Measurements from ENCODE around the gene CHRNA1. TPM values are rescaled to one million over a fixed set of nuclear protein-coding genes. Genes with fewer than 3 reads are reported as not detected.

The CHRNA1 gene
- total RNA-seq, 1 experiment from 2014 or later = not detected

GRCh38 chr2:174800436-174801205 is 36.3 kb upstream of the CHRNA1 start:
- no peaks in the 10 kb centered on the region for H3K79me1 ChIP-seq (ENCODE audit: insufficient read depth, low read depth, low read length, poor library complexity, severe bottlenecking)
- H2BK20ac ChIP-seq (ENCODE audit: low read depth, low read length, poor library complexity, severe bottlenecking) = no peak overlapping the region
- H3K9me3 ChIP-seq (ENCODE audit: control insufficient read depth, low read depth, low read length) = no peaks in the 10 kb centered on the region
- no peak for DNase-seq
- peaks cover 10% of the 10 kb centered on the region; the same call in 1 of the 2 replicates for H3K4me1 ChIP-seq (ENCODE audit: insufficient read depth, low read length)
- H3K23ac ChIP-seq (ENCODE audit: insufficient read length, low read depth, low read length) = no peak overlapping the region
- H3K79me2 ChIP-seq (ENCODE audit: insufficient read depth, low read length) = no peaks in the 10 kb centered on the region
- H4K5ac ChIP-seq (ENCODE audit: insufficient read length, low read depth, low read length) = no peak overlapping the region
- no peak overlapping the region for H2BK15ac ChIP-seq (ENCODE audit: low read depth, low read length)
- no peaks in the 10 kb centered on the region for H4K20me1 ChIP-seq (ENCODE audit: control insufficient read depth, insufficient read depth, insufficient read length)
- no peak overlapping the region for H3K56ac ChIP-seq (ENCODE audit: insufficient read length, low read depth, low read length)
- H3K27ac ChIP-seq (ENCODE audit: insufficient read length, low read depth, low read length) = no peak overlapping the region
- no peak overlapping the region for H3K9ac ChIP-seq (ENCODE audit: extremely low read depth, insufficient read length, low read length)
- H3K4me2 ChIP-seq (ENCODE audit: insufficient read depth, insufficient read length, low read length) = no peak overlapping the region
- no peaks in the 10 kb centered on the region for H3K27me3 ChIP-seq (ENCODE audit: insufficient read depth, low read length)
- H3K9me3 Mint-ChIP-seq = no peaks in the 10 kb centered on the region
- no peak overlapping the region for H4K91ac ChIP-seq (ENCODE audit: insufficient read length, low read depth, low read length)
- H3K18ac ChIP-seq (ENCODE audit: insufficient read length, low read depth, low read length) = no peak overlapping the region
- H3K27ac Mint-ChIP-seq = peak overlapping the region in 1 of 3 experiments; percentile 93; a peak in 2 of 7 replicates
- H3K4me1 Mint-ChIP-seq = peaks cover 26 to 33% of the 10 kb centered on the region in 2 experiments
- no peak overlapping the region for H2BK12ac ChIP-seq (ENCODE audit: insufficient read length, low read depth, low read length)
- no peak overlapping the region for H2AK5ac ChIP-seq (ENCODE audit: insufficient read length, low read length)
- H3K36me3 Mint-ChIP-seq (ENCODE audit: insufficient read depth in 1 of 3, low read depth in 3 of 3) = peaks cover 19 to 58% (median 55%) of the 10 kb centered on the region in 3 experiments
- no peak overlapping the region for H4K8ac ChIP-seq (replicated peaks; ENCODE audit: insufficient read length, low read depth, low read length)
- WGBS (ENCODE audit: extremely low coverage, insufficient read length, low lambda C conversion rate) = 100% methylated on average over 1 of the region's 8 CpGs
- no peak overlapping the region for H3K14ac ChIP-seq (ENCODE audit: insufficient read depth, low read length)
- H2BK120ac ChIP-seq (ENCODE audit: low read depth, low read length, poor library complexity, severe bottlenecking) = no peak overlapping the region
- no peak overlapping the region for H3K4ac ChIP-seq (ENCODE audit: low read depth, low read length)
- no peak overlapping the region for H3K4me3 Mint-ChIP-seq
- H2BK5ac ChIP-seq (ENCODE audit: insufficient read length, low read length) = no peak overlapping the region
- TF ChIP-seq, protein P1, sequence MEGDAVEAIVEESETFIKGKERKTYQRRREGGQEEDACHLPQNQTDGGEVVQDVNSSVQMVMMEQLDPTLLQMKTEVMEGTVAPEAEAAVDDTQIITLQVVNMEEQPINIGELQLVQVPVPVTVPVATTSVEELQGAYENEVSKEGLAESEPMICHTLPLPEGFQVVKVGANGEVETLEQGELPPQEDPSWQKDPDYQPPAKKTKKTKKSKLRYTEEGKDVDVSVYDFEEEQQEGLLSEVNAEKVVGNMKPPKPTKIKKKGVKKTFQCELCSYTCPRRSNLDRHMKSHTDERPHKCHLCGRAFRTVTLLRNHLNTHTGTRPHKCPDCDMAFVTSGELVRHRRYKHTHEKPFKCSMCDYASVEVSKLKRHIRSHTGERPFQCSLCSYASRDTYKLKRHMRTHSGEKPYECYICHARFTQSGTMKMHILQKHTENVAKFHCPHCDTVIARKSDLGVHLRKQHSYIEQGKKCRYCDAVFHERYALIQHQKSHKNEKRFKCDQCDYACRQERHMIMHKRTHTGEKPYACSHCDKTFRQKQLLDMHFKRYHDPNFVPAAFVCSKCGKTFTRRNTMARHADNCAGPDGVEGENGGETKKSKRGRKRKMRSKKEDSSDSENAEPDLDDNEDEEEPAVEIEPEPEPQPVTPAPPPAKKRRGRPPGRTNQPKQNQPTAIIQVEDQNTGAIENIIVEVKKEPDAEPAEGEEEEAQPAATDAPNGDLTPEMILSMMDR (conservative IDR thresholded peaks at IDR 0.05) = no peak
- H3K23me2 ChIP-seq (ENCODE audit: insufficient read length, low read depth, low read length, poor library complexity, severe bottlenecking) = no peaks in the 10 kb centered on the region
- H3T11ph ChIP-seq (ENCODE audit: low read length) = no peak overlapping the region
- H3K27me3 Mint-ChIP-seq (ENCODE audit: low read depth) = no peaks in the 10 kb centered on the region
- no peak overlapping the region for H2AFZ ChIP-seq (ENCODE audit: low read length)

Data from H9 (cell line).